Measurements from ENCODE around the gene CORO6. TPM values are rescaled to one million over a fixed set of nuclear protein-coding genes. Genes with fewer than 3 reads are reported as not detected.

The CORO6 gene
- polyA plus RNA-seq, 2 donors, result 12.6 to 22.5 TPM

DNA sequence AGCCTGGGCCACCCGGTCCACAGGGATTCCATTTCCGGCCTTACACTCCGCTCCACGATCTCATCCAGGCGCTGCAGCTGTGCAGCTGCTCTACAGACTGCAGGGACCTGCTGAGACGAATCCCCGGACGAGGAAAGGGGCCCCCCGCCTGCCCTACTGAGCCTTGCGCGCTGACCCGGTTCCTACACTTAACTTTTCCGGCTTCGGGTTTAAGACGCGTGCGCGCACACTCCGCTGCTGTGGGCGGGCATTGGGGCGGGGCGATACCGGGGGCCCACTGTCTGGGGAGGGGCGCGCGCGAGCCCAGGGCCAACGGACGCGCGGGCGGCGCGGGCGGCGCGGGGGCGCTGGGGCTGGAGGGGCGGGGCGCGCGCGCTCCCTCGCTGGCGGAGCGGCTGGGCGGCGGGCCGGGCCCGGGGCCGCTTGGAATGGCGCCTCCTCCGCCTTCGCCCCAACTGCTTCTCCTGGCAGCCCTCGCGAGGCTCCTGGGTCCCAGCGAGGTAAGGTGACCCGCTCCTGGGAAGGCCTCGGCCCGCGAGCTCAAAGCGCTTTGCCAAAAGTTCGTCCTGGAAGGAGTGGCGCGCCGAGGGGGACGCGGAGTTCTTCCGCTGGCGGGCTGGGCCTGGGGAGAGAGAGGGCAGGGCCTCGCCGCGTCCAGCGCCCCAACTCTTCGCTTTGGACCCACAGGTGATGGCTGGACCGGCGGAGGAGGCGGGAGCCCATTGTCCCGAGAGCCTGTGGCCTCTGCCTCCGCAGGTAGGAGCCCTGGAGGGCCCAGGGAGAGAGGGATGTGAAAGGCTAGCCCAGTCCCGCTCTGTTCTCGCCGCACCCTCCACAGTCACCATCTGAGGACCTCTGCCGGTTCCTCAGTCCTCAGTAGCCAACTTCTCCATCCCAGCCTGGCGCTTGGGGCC is 54.1 kb downstream of the CORO6 start, which contains the start of gene TP53I13:
Gene TP53I13, plus strand, starts transcription at position 371 of the 914 bp plus-strand sequence. Its CDS starts 58 bp downstream, at position 429.
- Histone ChIP-seq H3K4me1 (ENCODE audit: control insufficient read depth in 2 of 2, insufficient read depth in 2 of 2, low read length in 1 of 2) (peaks cover 3 to 23% of the 10 kb centered on the region in 2 donors), H3K36me3 (ENCODE audit: control insufficient read depth in 2 of 2, insufficient read depth in 2 of 2, low read length in 1 of 2) (peaks cover 0 to 4% of the 10 kb centered on the region in 2 donors), H3K27me3 (ENCODE audit: control insufficient read depth in 1 of 2, insufficient read depth in 2 of 2, low read length in 2 of 2) (no peaks in the 10 kb centered on the region), H3K27ac (ENCODE audit: low read depth in 2 of 2, low read length in 1 of 2) (peak within 1 kb of the TSS; percentile 90), H3K4me3 (ENCODE audit: low read depth in 1 of 2, low read length in 2 of 2) (peak within 1 kb of the TSS; percentile 71), H3K9me3 (ENCODE audit: control insufficient read depth in 2 of 2, insufficient read depth in 1 of 2, low read depth in 1 of 2, low read length in 1 of 2) (no peaks in the 10 kb centered on the region)
- 1% methylated on average over 50 to 85 of the region's 85 CpGs for WGBS, 2 donors

DNA sequence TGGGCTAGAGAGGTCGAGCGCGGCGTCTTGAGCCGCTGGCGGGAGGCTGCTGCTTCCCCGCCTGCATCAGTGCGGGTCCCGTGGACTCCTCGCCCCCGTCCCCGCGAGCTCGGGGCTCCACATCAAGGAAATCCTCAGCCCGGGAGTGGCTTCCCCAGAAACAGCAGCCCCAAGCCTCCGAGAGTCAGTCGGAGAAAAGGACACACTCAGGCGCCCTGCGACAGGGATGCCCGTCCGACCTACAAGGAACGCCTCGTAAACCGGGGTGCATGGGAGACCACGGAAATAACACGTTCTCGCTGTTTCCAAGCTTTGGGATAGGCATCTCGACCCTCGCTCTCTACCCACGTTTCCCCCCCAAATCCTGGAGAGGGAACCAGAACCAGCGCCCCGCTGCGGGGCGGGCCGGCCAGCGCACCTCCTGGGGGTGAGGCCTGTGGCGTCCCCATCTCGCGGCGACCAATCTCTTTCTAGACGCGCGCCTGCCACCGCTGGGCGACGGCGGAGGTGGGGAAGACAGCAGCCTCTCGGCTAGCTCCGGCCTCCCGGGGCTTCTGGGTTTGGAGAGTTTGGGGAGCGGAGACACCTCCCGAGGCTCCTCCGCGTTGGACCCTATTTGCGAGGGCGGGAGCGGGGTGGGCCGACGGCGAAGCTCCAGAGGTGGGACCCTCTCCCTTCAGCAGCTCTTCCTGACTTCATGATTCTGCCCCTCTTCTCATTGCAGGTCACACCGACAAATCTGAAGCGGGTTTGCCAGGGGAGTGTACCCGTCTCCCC is 55.0 kb downstream of the CORO6 start:
- peaks cover 3 to 23% of the 10 kb centered on the region in 2 donors for H3K4me1 ChIP-seq (ENCODE audit: control insufficient read depth in 2 of 2, insufficient read depth in 2 of 2, low read length in 1 of 2)
- WGBS, 2 donors, result 1% methylated on average over 62 to 63 of the region's 63 CpGs
- H3K4me3 ChIP-seq (ENCODE audit: low read depth in 1 of 2, low read length in 2 of 2), result peak overlapping the region; percentile 71

GRCh38 chr17:29567304-29567553 is 55.5 kb downstream of the CORO6 start:
- 0% methylated on average over 7 to 27 of the region's 27 CpGs for WGBS, 2 donors
- Histone ChIP-seq H3K4me3 (ENCODE audit: low read depth in 1 of 2, low read length in 2 of 2) (peak overlapping the region; percentile 71), H3K27ac (ENCODE audit: low read depth in 2 of 2, low read length in 1 of 2) (peak overlapping the region; percentile 90), H3K36me3 (ENCODE audit: control insufficient read depth in 2 of 2, insufficient read depth in 2 of 2, low read length in 1 of 2) (peaks cover 3 to 8% of the 10 kb centered on the region in 2 donors), H3K4me1 (ENCODE audit: control insufficient read depth in 2 of 2, insufficient read depth in 2 of 2, low read length in 1 of 2) (peaks cover 2 to 20% of the 10 kb centered on the region in 2 donors), H3K9me3 (ENCODE audit: control insufficient read depth in 2 of 2, insufficient read depth in 1 of 2, low read depth in 1 of 2, low read length in 1 of 2) (no peaks in the 10 kb centered on the region), H3K27me3 (ENCODE audit: control insufficient read depth in 1 of 2, insufficient read depth in 2 of 2, low read length in 2 of 2) (no peaks in the 10 kb centered on the region)

More for the DNA sequence above, 55.0 kb downstream of the CORO6 start:
- Histone ChIP-seq H3K9me3 (ENCODE audit: control insufficient read depth in 2 of 2, insufficient read depth in 1 of 2, low read depth in 1 of 2, low read length in 1 of 2) (no peaks in the 10 kb centered on the region), H3K27ac (ENCODE audit: low read depth in 2 of 2, low read length in 1 of 2) (peak overlapping the region; percentile 90), H3K36me3 (ENCODE audit: control insufficient read depth in 2 of 2, insufficient read depth in 2 of 2, low read length in 1 of 2) (peaks cover 0 to 4% of the 10 kb centered on the region in 2 donors), H3K27me3 (ENCODE audit: control insufficient read depth in 1 of 2, insufficient read depth in 2 of 2, low read length in 2 of 2) (no peaks in the 10 kb centered on the region)

GRCh38 chr17:29566473-29567303 is 56.0 kb downstream of the CORO6 start, which contains the start of gene ABHD15:
Gene ABHD15, minus strand, starts transcription at chr17:29567037. Its CDS starts 71 bp downstream, at chr17:29566966.
- no peaks in the 10 kb centered on the region for H3K9me3 ChIP-seq (ENCODE audit: control insufficient read depth in 2 of 2, insufficient read depth in 1 of 2, low read depth in 1 of 2, low read length in 1 of 2)
- 0 to 1% methylated on average over 70 to 94 of the region's 94 CpGs for WGBS, 2 donors
- peak within 1 kb of the TSS; percentile 90 for H3K27ac ChIP-seq (ENCODE audit: low read depth in 2 of 2, low read length in 1 of 2)
- H3K4me3 ChIP-seq (ENCODE audit: low read depth in 1 of 2, low read length in 2 of 2), result peak within 1 kb of the TSS; percentile 71
- H3K4me1 ChIP-seq (ENCODE audit: control insufficient read depth in 2 of 2, insufficient read depth in 2 of 2, low read length in 1 of 2), result peaks cover under 1 to 16% of the 10 kb centered on the region in 2 donors
- H3K27me3 ChIP-seq (ENCODE audit: control insufficient read depth in 1 of 2, insufficient read depth in 2 of 2, low read length in 2 of 2), result no peaks in the 10 kb centered on the region
- H3K36me3 ChIP-seq (ENCODE audit: control insufficient read depth in 2 of 2, insufficient read depth in 2 of 2, low read length in 1 of 2), result peaks cover 8 to 9% of the 10 kb centered on the region in 2 donors

GRCh38 chr17:29565643-29566472 is 56.9 kb downstream of the CORO6 start:
- peaks cover 0 to 16% of the 10 kb centered on the region in 2 donors for H3K4me1 ChIP-seq (ENCODE audit: control insufficient read depth in 2 of 2, insufficient read depth in 2 of 2, low read length in 1 of 2)
- H3K4me3 ChIP-seq (ENCODE audit: low read depth in 1 of 2, low read length in 2 of 2), result peak overlapping the region; percentile 71
- peaks cover 6 to 9% of the 10 kb centered on the region in 2 donors for H3K36me3 ChIP-seq (ENCODE audit: control insufficient read depth in 2 of 2, insufficient read depth in 2 of 2, low read length in 1 of 2)
- H3K27me3 ChIP-seq (ENCODE audit: control insufficient read depth in 1 of 2, insufficient read depth in 2 of 2, low read length in 2 of 2), result no peaks in the 10 kb centered on the region
- WGBS, 2 donors, result 20 to 24% methylated on average over 55 of the region's 55 CpGs
- peak overlapping the region; percentile 36 to 90 for H3K27ac ChIP-seq (ENCODE audit: low read depth in 2 of 2, low read length in 1 of 2)
- H3K9me3 ChIP-seq (ENCODE audit: control insufficient read depth in 2 of 2, insufficient read depth in 1 of 2, low read depth in 1 of 2, low read length in 1 of 2), result no peaks in the 10 kb centered on the region

Other genes starting within 250 kb of the CORO6 start
- gene TAOK1, start 232.5 kb downstream of the CORO6 start, polyA plus RNA-seq, result 1 to 10 TPM; 5.4 to 7.9 TPM
- 1 to 10 TPM; 2.6 to 3.0 TPM for gene ABHD15, start 55.9 kb downstream of the CORO6 start, polyA plus RNA-seq
- gene TP53I13, start 54.2 kb downstream of the CORO6 start, polyA plus RNA-seq, result 10 to 100 TPM; 30.1 to 43.7 TPM
- gene GIT1, start 33.3 kb downstream of the CORO6 start, polyA plus RNA-seq, result 10 to 100 TPM; 22.6 to 30.2 TPM
- gene ANKRD13B, start 29.8 kb downstream of the CORO6 start, polyA plus RNA-seq, result 1 to 10 TPM; 3.5 to 6.5 TPM

All from esophagus (tissue), 2 donors.